DMS 273 (cell line): Measurements from ENCODE around the gene ATP8B3.
A peak's percentile ranks its signal among the peaks of the same experiment; 100 is the strongest.

Experiments used
- DNase-seq: peaks from one replicate; lab custom pipeline; 2025; ENCODE audit not compliant: unreplicated experiment; lab: John Stamatoyannopoulos, UW

Gene ATP8B3, protein sequence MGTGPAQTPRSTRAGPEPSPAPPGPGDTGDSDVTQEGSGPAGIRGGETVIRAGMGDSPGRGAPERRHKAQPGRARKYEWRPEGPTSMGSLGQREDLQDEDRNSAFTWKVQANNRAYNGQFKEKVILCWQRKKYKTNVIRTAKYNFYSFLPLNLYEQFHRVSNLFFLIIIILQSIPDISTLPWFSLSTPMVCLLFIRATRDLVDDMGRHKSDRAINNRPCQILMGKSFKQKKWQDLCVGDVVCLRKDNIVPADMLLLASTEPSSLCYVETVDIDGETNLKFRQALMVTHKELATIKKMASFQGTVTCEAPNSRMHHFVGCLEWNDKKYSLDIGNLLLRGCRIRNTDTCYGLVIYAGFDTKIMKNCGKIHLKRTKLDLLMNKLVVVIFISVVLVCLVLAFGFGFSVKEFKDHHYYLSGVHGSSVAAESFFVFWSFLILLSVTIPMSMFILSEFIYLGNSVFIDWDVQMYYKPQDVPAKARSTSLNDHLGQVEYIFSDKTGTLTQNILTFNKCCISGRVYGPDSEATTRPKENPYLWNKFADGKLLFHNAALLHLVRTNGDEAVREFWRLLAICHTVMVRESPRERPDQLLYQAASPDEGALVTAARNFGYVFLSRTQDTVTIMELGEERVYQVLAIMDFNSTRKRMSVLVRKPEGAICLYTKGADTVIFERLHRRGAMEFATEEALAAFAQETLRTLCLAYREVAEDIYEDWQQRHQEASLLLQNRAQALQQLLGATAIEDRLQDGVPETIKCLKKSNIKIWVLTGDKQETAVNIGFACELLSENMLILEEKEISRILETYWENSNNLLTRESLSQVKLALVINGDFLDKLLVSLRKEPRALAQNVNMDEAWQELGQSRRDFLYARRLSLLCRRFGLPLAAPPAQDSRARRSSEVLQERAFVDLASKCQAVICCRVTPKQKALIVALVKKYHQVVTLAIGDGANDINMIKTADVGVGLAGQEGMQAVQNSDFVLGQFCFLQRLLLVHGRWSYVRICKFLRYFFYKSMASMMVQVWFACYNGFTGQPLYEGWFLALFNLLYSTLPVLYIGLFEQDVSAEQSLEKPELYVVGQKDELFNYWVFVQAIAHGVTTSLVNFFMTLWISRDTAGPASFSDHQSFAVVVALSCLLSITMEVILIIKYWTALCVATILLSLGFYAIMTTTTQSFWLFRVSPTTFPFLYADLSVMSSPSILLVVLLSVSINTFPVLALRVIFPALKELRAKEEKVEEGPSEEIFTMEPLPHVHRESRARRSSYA (N-terminal part only)

GRCh38 chr19:1811942-1812425 lies at the start of gene ATP8B3:
ATP8B3 (minus strand) TSS chr19:1812276; CDS start chr19:1811736, 540 bp downstream.
- no peak for DNase-seq

- peak; percentile 49 for DNase-seq
Observed at GRCh38 chr19:1861599-1862031, 49.5 kb upstream of the ATP8B3 start.

DNA sequence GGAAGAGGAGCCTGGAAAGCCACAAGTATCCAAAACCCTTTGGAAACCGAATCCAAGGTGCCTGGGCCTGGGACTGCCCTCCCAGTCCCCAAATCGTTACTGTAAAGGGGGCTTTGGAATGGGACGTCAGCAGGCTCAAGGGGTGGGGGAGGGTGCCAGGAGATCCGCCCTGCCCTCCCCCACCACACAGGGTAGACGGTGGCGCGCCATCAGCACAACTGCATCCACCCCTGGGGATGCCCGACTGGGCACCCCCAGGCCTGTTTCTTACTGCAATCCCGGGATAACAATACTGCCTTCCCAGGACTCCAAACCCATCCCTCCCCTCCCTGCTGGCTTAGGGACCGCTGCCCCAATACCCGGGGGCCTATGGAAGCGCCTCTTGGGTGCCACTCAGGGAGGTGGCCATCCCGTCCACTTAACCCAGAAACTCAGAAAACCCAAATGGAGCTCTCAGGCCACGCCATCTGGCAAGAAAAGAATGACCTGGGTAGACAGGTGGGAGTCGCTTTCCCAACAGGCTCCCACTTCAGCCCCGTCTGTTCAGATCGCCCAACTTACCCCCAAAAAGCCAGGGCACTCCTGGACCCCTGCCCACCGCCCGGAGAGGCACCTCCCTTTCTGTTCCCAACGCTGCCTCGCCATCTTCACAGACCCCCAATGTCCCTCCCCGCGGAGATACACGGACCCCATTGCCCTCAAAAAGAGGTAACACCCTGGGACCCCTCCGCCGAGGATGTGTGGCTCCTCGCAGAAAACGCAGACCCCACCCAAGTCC lies 48.9 kb upstream of the ATP8B3 start:
- DNase-seq = peak; percentile 59

- DNase-seq = peak; percentile 84
Observed at GRCh38 chr19:1860042-1860775, 48.1 kb upstream of the ATP8B3 start.

- DNase-seq = peak; percentile 58
Observed at GRCh38 chr19:1859331-1859781, 47.3 kb upstream of the ATP8B3 start.

- peak; percentile 52 for DNase-seq
Observed at GRCh38 chr19:1858412-1859081, 46.5 kb upstream of the ATP8B3 start.

- DNase-seq = peak; percentile 73
Observed at GRCh38 chr19:1857648-1858326, 45.7 kb upstream of the ATP8B3 start.

- peak; percentile 85 for DNase-seq
Observed at GRCh38 chr19:1856698-1857603, 44.9 kb upstream of the ATP8B3 start.

GRCh38 chr19:1856345-1856697 lies 44.2 kb upstream of the ATP8B3 start:
- DNase-seq = peak; percentile 86

DNA sequence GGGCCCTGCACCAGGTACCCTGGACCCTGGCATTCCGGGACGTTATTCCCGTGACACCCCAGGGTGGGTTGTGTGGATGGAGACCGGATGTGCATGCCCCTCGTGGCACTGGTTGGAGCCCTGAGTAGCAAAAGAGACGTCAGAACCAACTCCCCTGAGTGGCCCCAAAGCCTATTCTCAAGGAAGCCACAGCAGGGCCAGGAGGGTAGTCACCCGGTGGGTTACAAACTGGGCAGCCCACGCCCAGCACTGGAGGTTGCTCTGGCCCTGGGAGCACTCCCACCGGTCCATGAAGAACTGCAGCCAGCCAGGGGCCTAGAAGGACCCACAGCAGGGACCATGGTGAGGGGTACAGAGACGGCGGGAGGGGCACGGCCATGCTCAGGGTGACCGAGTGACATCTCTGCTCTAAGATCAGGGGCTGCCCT lies 43.8 kb upstream of the ATP8B3 start:
- DNase-seq = peak; percentile 87

DNA sequence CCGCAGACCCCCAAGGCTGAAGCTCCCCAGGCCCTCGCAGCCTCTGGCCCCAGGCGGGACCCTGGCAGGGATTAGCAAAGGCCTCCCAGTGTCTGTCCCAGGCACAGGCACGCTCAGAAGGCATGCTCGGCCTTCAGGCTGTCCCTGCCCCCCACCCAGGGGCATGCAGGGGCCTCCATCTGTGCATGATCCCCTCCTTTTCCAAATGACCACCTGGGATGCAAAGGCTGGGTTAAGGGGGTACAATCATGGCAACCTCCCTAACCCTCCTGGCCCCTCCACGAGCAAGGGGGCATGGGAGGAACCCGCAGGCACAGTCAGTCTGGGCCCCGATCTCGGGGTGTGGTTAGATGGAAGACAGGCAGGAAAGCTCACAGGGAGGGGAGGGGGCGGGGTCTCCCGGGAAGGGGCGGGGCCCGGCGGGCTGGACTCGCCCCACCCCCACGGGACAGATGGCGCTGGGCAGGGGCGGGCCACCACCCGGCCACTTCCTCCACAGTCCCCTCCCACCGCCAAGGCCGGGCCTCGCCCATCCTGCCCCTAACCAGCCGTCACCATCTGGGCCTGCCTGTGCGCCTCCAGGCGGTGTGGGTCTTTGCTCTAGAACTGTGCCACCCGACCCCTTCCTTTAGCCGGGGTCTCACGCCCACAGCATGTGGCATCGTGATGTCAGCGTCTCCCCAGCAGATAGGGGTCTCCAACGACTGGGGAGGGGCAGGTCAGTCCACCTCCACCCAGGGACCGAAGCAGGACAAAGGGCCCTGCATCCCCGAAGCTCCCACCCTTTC lies 43.2 kb upstream of the ATP8B3 start:
- peak; percentile 98 for DNase-seq

DNA sequence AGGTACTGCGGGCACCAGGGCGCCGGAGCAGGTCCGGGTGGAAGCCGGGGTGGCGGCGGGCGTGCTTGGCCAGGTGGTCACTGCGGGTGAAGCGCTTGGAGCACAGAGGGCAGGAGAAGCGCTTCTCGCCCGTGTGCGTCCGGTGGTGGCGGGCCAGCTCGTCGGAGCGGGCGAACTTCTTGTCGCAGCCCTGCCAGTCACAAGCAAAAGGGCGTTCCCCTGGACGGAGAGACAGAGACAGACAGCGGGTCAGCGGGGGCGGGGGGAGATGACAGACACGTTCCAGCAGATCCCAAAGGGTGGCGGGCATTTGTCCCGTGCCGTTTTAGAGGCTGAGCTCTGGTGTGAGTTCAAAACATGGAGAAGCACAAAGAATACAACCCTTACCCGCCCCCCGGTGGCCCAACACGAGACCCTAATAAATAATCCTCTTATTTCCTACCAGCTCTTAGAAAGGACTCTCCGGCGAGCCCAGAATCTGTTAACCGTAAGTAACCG lies 42.5 kb upstream of the ATP8B3 start:
- peak; percentile 73 for DNase-seq

DNA sequence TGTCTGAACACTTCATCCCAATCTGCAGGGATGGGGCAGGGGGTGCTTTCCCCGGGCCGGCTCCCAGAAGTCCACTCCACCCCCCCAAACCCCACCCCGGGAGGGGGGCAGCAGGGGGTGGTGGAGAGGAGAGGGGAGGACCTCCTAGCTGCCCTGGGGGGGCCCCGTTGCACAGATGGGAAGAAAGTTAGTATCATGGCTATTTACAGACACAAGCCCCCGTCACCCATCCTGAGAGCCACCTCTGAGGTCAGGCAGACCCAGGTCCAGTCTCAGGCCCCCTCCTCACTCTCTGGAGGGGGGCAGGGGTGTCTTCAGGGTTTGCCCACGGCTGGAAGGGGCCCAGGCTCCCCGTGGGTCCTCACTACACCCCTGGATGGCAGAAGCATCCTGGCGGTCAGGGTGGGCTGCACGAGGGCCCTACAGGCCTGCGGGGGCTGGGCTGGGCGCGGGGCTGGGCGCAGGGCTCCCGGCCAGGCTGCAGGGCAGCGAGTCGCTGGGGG lies 42.0 kb upstream of the ATP8B3 start:
- DNase-seq = no peak

GRCh38 chr19:1853295-1854038 lies 41.4 kb upstream of the ATP8B3 start:
- DNase-seq = peak; percentile 93

GRCh38 chr19:1852581-1853128 lies 40.6 kb upstream of the ATP8B3 start:
- DNase-seq = no peak
